ENCODE measurements around the gene WDR82. TPM values are rescaled to one million over a fixed set of nuclear protein-coding genes. Genes with fewer than 3 reads are reported as not detected.

Gene WDR82
- total RNA-seq, 3 donors from 2014 or later, result 49.6 to 53.1 (median 52.1) TPM

- Histone ChIP-seq H3K27me3 (no peaks in the 10 kb centered on the region), H3K27ac (no peak overlapping the region), H3K4me1 (no peaks in the 10 kb centered on the region), H3K9me3 (no peaks in the 10 kb centered on the region), H3K4me3 (no peak overlapping the region), H3K36me3 (peaks cover 6% of the 10 kb centered on the region)
- DNase-seq (ENCODE audit: low spot score in 2 of 2), result no peak
- TF ChIP-seq POLR2AphosphoS5 (IDR thresholded peaks at IDR 0.05) (no peak), POLR2A (IDR thresholded peaks at IDR 0.05) (no peak)
- TF ChIP-seq, protein P1, sequence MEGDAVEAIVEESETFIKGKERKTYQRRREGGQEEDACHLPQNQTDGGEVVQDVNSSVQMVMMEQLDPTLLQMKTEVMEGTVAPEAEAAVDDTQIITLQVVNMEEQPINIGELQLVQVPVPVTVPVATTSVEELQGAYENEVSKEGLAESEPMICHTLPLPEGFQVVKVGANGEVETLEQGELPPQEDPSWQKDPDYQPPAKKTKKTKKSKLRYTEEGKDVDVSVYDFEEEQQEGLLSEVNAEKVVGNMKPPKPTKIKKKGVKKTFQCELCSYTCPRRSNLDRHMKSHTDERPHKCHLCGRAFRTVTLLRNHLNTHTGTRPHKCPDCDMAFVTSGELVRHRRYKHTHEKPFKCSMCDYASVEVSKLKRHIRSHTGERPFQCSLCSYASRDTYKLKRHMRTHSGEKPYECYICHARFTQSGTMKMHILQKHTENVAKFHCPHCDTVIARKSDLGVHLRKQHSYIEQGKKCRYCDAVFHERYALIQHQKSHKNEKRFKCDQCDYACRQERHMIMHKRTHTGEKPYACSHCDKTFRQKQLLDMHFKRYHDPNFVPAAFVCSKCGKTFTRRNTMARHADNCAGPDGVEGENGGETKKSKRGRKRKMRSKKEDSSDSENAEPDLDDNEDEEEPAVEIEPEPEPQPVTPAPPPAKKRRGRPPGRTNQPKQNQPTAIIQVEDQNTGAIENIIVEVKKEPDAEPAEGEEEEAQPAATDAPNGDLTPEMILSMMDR (IDR thresholded peaks at IDR 0.05), result no peak
- intact Hi-C loops (cut with DNase I; ENCODE audit: low total_unique reads), result no loop called here
Measured at GRCh38 chr3:52228751-52229291, 49.6 kb downstream of the WDR82 start.

DNA sequence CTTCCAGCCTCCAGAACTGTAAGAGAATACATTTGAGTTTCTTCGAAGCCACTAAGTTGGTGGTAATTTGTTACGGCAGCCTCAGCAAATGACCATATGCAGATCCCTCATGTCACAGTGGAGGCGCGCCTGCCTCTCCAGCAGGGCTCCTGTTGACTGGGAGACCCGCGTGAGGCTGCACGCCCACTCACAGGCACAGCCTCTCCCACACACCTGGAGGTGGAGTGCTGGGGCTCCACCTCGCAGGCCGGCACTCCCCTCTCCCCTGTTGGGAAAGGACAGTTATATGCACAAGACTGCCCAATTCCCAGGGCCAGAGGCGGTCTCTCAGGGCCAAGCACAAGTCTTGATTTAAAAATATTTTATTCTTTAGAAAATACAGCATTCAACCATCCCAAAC is 50.2 kb downstream of the WDR82 start:
- no peak overlapping the region for H3K27ac ChIP-seq
- no peak for TF ChIP-seq POLR2AphosphoS5 (IDR thresholded peaks at IDR 0.05)
- TF ChIP-seq, protein P1 (IDR thresholded peaks at IDR 0.05), result no peak
- TF ChIP-seq POLR2A (IDR thresholded peaks at IDR 0.05), result no peak
- H3K9me3 ChIP-seq, result no peaks in the 10 kb centered on the region
- no peak overlapping the region for H3K4me3 ChIP-seq
- H3K36me3 ChIP-seq, result peaks cover 6% of the 10 kb centered on the region
- H3K27me3 ChIP-seq, result no peaks in the 10 kb centered on the region
- no peaks in the 10 kb centered on the region for H3K4me1 ChIP-seq
- intact Hi-C loops (cut with DNase I; ENCODE audit: low total_unique reads), result no loop called here
- no peak for DNase-seq (ENCODE audit: low spot score in 2 of 2)

DNA sequence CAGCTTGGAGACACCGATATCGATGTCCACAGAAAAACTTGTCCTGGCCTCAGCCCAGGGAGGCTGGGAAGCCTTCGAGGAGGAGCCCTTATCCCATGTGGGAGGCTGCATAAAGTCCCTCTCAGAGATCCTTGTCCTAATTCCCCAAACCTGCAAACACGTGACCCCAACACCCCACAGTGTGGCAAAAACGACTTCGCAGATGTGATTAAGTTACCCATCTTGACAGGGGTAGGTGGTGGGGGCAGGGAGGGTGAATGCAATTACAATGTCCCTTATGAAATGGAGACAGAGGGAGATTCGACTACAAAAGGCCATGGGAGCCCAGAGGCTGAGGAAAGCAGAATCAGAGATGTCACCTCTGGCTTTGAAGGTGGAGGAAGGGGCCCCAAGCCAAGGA is 50.7 kb downstream of the WDR82 start:
- no peak for DNase-seq (ENCODE audit: low spot score in 2 of 2)

GRCh38 chr3:52227117-52227516 is 51.3 kb downstream of the WDR82 start:
- Histone ChIP-seq H3K27me3 (no peaks in the 10 kb centered on the region), H3K9me3 (no peaks in the 10 kb centered on the region), H3K27ac (no peak overlapping the region), H3K4me3 (no peak overlapping the region), H3K36me3 (peaks cover 6% of the 10 kb centered on the region), H3K4me1 (peaks cover 0 to 2% of the 10 kb centered on the region in 2 donors)
- intact Hi-C loops (cut with DNase I; ENCODE audit: low total_unique reads), result no loop called here
- no peak for TF ChIP-seq POLR2A (IDR thresholded peaks at IDR 0.05)
- no peak for TF ChIP-seq POLR2AphosphoS5 (IDR thresholded peaks at IDR 0.05)
- TF ChIP-seq, protein P1 (IDR thresholded peaks at IDR 0.05), result no peak
- DNase-seq (ENCODE audit: low spot score in 2 of 2), result no peak

More for the DNA sequence above, 50.7 kb downstream of the WDR82 start:
- Histone ChIP-seq H3K9me3 (no peaks in the 10 kb centered on the region), H3K4me1 (no peaks in the 10 kb centered on the region), H3K27ac (no peak overlapping the region), H3K4me3 (no peak overlapping the region), H3K27me3 (no peaks in the 10 kb centered on the region), H3K36me3 (peaks cover 6% of the 10 kb centered on the region)
- intact Hi-C loops (cut with DNase I; ENCODE audit: low total_unique reads), result no loop called here
- TF ChIP-seq, protein P1 (IDR thresholded peaks at IDR 0.05), result no peak
- TF ChIP-seq POLR2AphosphoS5 (IDR thresholded peaks at IDR 0.05) (no peak), POLR2A (IDR thresholded peaks at IDR 0.05) (no peak)

DNA sequence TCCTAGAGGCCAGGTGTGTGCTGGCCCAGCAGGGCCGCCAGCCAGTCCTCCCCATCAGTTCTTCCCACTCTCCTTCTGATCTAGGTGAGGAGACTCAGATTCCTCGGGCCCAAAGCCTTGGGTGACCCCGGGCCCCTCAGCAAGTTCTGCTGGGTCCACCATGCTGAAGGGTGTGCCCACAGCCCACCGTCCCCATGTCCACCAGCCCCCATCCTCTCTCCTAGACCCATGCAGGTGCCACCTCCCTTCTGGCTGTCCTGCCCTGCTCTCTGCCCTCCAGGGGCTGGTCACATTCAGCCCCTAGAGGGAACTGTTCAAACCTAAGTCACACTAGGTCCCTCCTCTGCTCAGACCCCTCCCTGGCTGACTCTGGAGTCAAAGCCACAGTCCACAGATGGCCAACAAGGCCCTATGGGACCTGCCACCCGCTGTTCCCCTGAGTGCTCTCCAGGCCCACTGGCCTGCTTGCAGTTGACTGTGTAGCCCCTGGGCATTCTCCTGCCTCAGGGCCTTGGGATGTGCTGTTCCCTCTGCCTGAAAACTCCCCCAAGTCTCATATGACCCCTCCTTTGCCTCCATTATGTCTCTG is 52.1 kb downstream of the WDR82 start:
- TF ChIP-seq POLR2A (IDR thresholded peaks at IDR 0.05), result no peak
- TF ChIP-seq, protein P1 (IDR thresholded peaks at IDR 0.05), result no peak
- no peak for TF ChIP-seq POLR2AphosphoS5 (IDR thresholded peaks at IDR 0.05)
- Histone ChIP-seq H3K36me3 (peaks cover 6% of the 10 kb centered on the region), H3K4me1 (peaks cover 2 to 5% of the 10 kb centered on the region in 2 donors), H3K27me3 (no peaks in the 10 kb centered on the region), H3K9me3 (no peaks in the 10 kb centered on the region), H3K27ac (peak overlapping the region in 1 of 2 donors; percentile 32), H3K4me3 (no peak overlapping the region)
- intact Hi-C loops (cut with DNase I; ENCODE audit: low total_unique reads), result no loop called here
- DNase-seq (ENCODE audit: low spot score in 2 of 2), result no peak
